B cell (primary cell): Measurements from ENCODE around the gene POU4F3. TPM values are rescaled to one million over a fixed set of nuclear protein-coding genes. Genes with fewer than 3 reads are reported as not detected.

Experiments used
- ATAC-seq: fragments of 200-7000 bp; cut with Tn5 transposase; one replicate; pipeline ENCODE4 v1.10.0; 2021; ENCODE audit warnings: low read depth, mild to moderate bottlenecking, moderate number of reproducible peaks, moderate library complexity
- CTCF ChIA-PET: fragments of 350-600 bp; sonication (Branson Sonifier 250); formaldehyde crosslinking; loops from one replicate; lab custom pipeline; 2021; ENCODE audit warnings: antibody characterized with exemption, inconsistent platforms; lab: Charles Lee
- POLR2A ChIA-PET: fragments of 350-600 bp; sonication (Branson Sonifier 250); formaldehyde crosslinking; loops from one replicate; lab custom pipeline; 2021; ENCODE audit warnings: antibody characterized with exemption; lab: Charles Lee
- DNase-seq: peaks from one replicate; pipeline ENCODE4 v3.0.0; 2013
- H2AFZ ChIP-seq: 2 replicates; pipeline ENCODE4 v1.6.1; 2012; ENCODE audit warnings: mild to moderate bottlenecking, low read depth, low read length; ENCODE audit not compliant: insufficient read depth, poor library complexity, severe bottlenecking
- H3K27ac ChIP-seq, 2 donors: 1 replicate in 1 of 2; 2 replicates in 1 of 2; pipeline ENCODE4 v1.5.1; 2012 to 2013; ENCODE audit warnings: low read length in 2 of 2, mild to moderate bottlenecking in 2 of 2, moderate library complexity in 1 of 2
- H3K27me3 ChIP-seq, 4 experiments: fragments of 200-600 bp in 1 of 4; sonication (generic) in 1 of 4; replicated peaks in 1 of 4; 1 replicate in 2 of 4; 2 replicates in 2 of 4; pipeline versions ENCODE4 v1.6.1 to v1.7.0; 2013 to 2016; ENCODE audit warnings: low read length in 3 of 4, mild to moderate bottlenecking in 2 of 4, mixed read lengths in 1 of 4, moderate library complexity in 1 of 4; ENCODE audit not compliant: insufficient read depth in 4 of 4, control insufficient read depth in 3 of 4; ENCODE audit errors: control extremely low read depth in 1 of 4
- H3K36me3 ChIP-seq, 2 experiments: replicated peaks in 1 of 2; 1 replicate in 1 of 2; 2 replicates in 1 of 2; pipeline versions ENCODE4 v1.6.1 to v1.7.1; 2013; ENCODE audit warnings: low read length in 1 of 2; ENCODE audit not compliant: insufficient read depth in 2 of 2, control insufficient read depth in 1 of 2; ENCODE audit errors: control extremely low read depth in 1 of 2, extremely low read depth in 1 of 2
- H3K4me1 ChIP-seq, 2 donors: fragments of 200-600 bp in 1 of 2; sonication (generic) in 1 of 2; 1 replicate in 1 of 2; 2 replicates in 1 of 2; pipeline versions ENCODE4 v1.5.1 to v1.6.1; 2013 to 2017; ENCODE audit warnings: low read length in 2 of 2; ENCODE audit not compliant: control insufficient read depth in 2 of 2, insufficient read depth in 2 of 2
- H3K4me2 ChIP-seq: replicated peaks from 2 replicates; pipeline ENCODE3; 2012; ENCODE audit warnings: mild to moderate bottlenecking, low read depth, low read length; ENCODE audit not compliant: poor library complexity, severe bottlenecking
- H3K4me3 ChIP-seq, 5 experiments: fragments of 200-600 bp in 1 of 5; sonication (generic) in 1 of 5; 1 replicate in 3 of 5; 2 replicates in 2 of 5; pipeline versions ENCODE4 v1.5.1 to v1.7.0; 2011 to 2016; ENCODE audit warnings: low read length in 4 of 5, mild to moderate bottlenecking in 4 of 5, low read depth in 2 of 5, control low read depth in 1 of 5, moderate library complexity in 1 of 5; ENCODE audit not compliant: insufficient read depth in 1 of 5; ENCODE audit errors: control extremely low read depth in 1 of 5, extremely low read depth in 1 of 5
- H3K79me2 ChIP-seq: fragments of 200-600 bp; sonication (generic); one replicate; pipeline ENCODE4 v1.6.0; 2016; ENCODE audit warnings: low read length; ENCODE audit not compliant: control insufficient read depth, insufficient read depth
- H3K9ac ChIP-seq: fragments of 200-600 bp; sonication (generic); 2 replicates; pipeline ENCODE4 v1.6.1; 2017; ENCODE audit warnings: mild to moderate bottlenecking, low read length, moderate library complexity
- H3K9me3 ChIP-seq, 3 donors: one replicate each; pipeline versions ENCODE4 v1.6.1 to v1.7.1; 2013; ENCODE audit warnings: low read length in 2 of 3; ENCODE audit not compliant: control insufficient read depth in 2 of 3, insufficient read depth in 1 of 3; ENCODE audit errors: control extremely low read depth in 1 of 3
- H4K20me1 ChIP-seq: 2 replicates; pipeline ENCODE4 v1.6.0; 2012; ENCODE audit warnings: mild to moderate bottlenecking, low read length; ENCODE audit not compliant: insufficient read depth, control insufficient read depth, poor library complexity, severe bottlenecking
- H3K27ac Mint-ChIP-seq: one replicate; pipeline ENCODE4 v1.8.0; 2021; ENCODE audit warnings: mixed read lengths
- H3K27me3 Mint-ChIP-seq: one replicate; pipeline ENCODE4 v1.8.0; 2021; ENCODE audit warnings: mixed read lengths
- H3K4me1 Mint-ChIP-seq: one replicate; pipeline ENCODE4 v1.8.0; 2021; ENCODE audit warnings: mixed read lengths
- H3K4me3 Mint-ChIP-seq: one replicate; pipeline ENCODE4 v1.8.0; 2021; ENCODE audit warnings: mixed read lengths
- H3K9me3 Mint-ChIP-seq: one replicate; pipeline ENCODE4 v1.8.0; 2022; ENCODE audit warnings: mixed read lengths; ENCODE audit not compliant: insufficient read depth
- CTCF ChIP-seq: fragments of 200-600 bp; IDR thresholded peaks from one replicate; pipeline ENCODE4 v1.8.0; 2022; ENCODE audit warnings: antibody characterized with exemption, mild to moderate bottlenecking
- EZH2 ChIP-seq: IDR thresholded peaks from 2 replicates; pipeline ENCODE4 v1.6.1; 2012; ENCODE audit warnings: borderline replicate concordance, low read depth, mild to moderate bottlenecking, moderate library complexity, low read length; ENCODE audit not compliant: insufficient read depth, poor library complexity, severe bottlenecking
- WGBS: methylation state at CpG from one replicate; pipeline ENCODE4 v1.1.5; 2013; ENCODE audit warnings: missing lambda C conversion rate; ENCODE audit not compliant: insufficient coverage; 5-methylcytosine and 5-hydroxymethylcytosine counted together
- intact Hi-C: fragments of 100-400 bp; cut with micrococcal nuclease; formaldehyde crosslinking; loops from one replicate; pipeline ENCODE4 v1.10.0; 2022
- polyA plus RNA-seq: library from polyadenylated mRNA; depleted of rRNA; stranded (reverse); fragments of >200 nt; gene quantifications from 2 replicates; pipeline ENCODE4 v1.2.3, GENCODE V29; 2012
- total RNA-seq, 2 donors: library from RNA; stranded (reverse); fragments of 120-200 nt in 1 of 2; gene quantifications; 1 replicate in 1 of 2; 2 replicates in 1 of 2; pipeline versions ENCODE4 v1.2.3 to v1.2.4, GENCODE V29; 2013 to 2022

The POU4F3 gene
- total and polyA plus RNA-seq, 2 donors (not counting 1 experiment from before 2014, with no cell fraction given), result 0.04 TPM; not detected in 1

- Mint-ChIP-seq H3K27ac (no peak overlapping the region), H3K4me1 (peaks cover 20% of the 10 kb centered on the region), H3K27me3 (peaks cover 80% of the 10 kb centered on the region), H3K4me3 (no peak overlapping the region), H3K9me3 (no peaks in the 10 kb centered on the region)
- ChIA-PET POLR2A (no interaction called here), CTCF (no interaction called here)
- peaks cover 0 to 40% (median 0%) of the 10 kb centered on the region in 3 donors for H3K9me3 ChIP-seq
- 5% methylated on average over 6 of the region's 6 CpGs for WGBS
- H3K9ac ChIP-seq, result no peak overlapping the region
- no peak for ATAC-seq
- peaks cover 0 to 92% (median 48%) of the 10 kb centered on the region in 4 experiments for H3K27me3 ChIP-seq
- intact Hi-C loops, result no loop called here
- H3K4me1 ChIP-seq, result peaks cover 17 to 25% of the 10 kb centered on the region in 2 donors
- no peaks in the 10 kb centered on the region for H3K79me2 ChIP-seq
- H2AFZ ChIP-seq, result no peak overlapping the region
- no peaks in the 10 kb centered on the region for H4K20me1 ChIP-seq
- no peak overlapping the region for H3K4me3 ChIP-seq
- no peaks in the 10 kb centered on the region for H3K36me3 ChIP-seq
- TF ChIP-seq EZH2, result no peak
- TF ChIP-seq CTCF, result no peak
- DNase-seq, result no peak
- no peak overlapping the region for H3K27ac ChIP-seq
- no peak overlapping the region for H3K4me2 ChIP-seq
Measured at GRCh38 chr5:146341854-146342253, 3.2 kb downstream of the POU4F3 start.

GRCh38 chr5:146342519-146342881 is 3.9 kb downstream of the POU4F3 start:
- ChIA-PET POLR2A (no interaction called here), CTCF (no interaction called here)
- no peak overlapping the region for H3K9ac ChIP-seq
- ATAC-seq (no peak), DNase-seq (no peak)
- WGBS, result 7% methylated on average over 10 of the region's 14 CpGs
- intact Hi-C loops, result no loop called here
- no peak overlapping the region for H3K4me2 ChIP-seq
- Mint-ChIP-seq H3K4me3 (no peak overlapping the region), H3K9me3 (no peaks in the 10 kb centered on the region), H3K4me1 (peaks cover 20% of the 10 kb centered on the region), H3K27ac (no peak overlapping the region), H3K27me3 (peaks cover 79% of the 10 kb centered on the region)
- H3K79me2 ChIP-seq, result no peaks in the 10 kb centered on the region
- TF ChIP-seq EZH2 (no peak), CTCF (no peak)
- H3K36me3 ChIP-seq, result no peaks in the 10 kb centered on the region
- no peak overlapping the region for H3K4me3 ChIP-seq
- H4K20me1 ChIP-seq, result no peaks in the 10 kb centered on the region
- no peak overlapping the region for H3K27ac ChIP-seq
- no peak overlapping the region for H2AFZ ChIP-seq
- H3K9me3 ChIP-seq, result peaks cover 0 to 40% (median 0%) of the 10 kb centered on the region in 3 donors
- peaks cover 0 to 88% (median 47%) of the 10 kb centered on the region in 4 experiments for H3K27me3 ChIP-seq
- peaks cover 17 to 25% of the 10 kb centered on the region in 2 donors for H3K4me1 ChIP-seq
